SK-N-SH (cell line): ENCODE data around the gene INF2. TPM values are rescaled to one million over a fixed set of nuclear protein-coding genes. Genes with fewer than 3 reads are reported as not detected.

Experiments
- CTCF ChIA-PET: fragments of 300-600, 350-600 bp; formaldehyde crosslinking; extraction: SDS; loops from one replicate; lab custom pipeline; 2021; lab: Yijun Ruan, JAX
- POLR2A ChIA-PET: fragments of 350-600 bp; sonication (Branson Sonifier 250); formaldehyde crosslinking; extraction: SDS; loops from one replicate; lab custom pipeline; 2020; ENCODE audit warnings: antibody characterized with exemption, inconsistent platforms; lab: Yijun Ruan, JAX
- DNase-seq: peaks from one replicate; pipeline ENCODE4 v3.0.0; 2012
- H2AFZ ChIP-seq: fragments of 200-600 bp; sonication (generic); 2 replicates; pipeline ENCODE4 v1.8.1; 2016; ENCODE audit warnings: antibody characterized with exemption, mild to moderate bottlenecking, low read depth
- H3F3A ChIP-seq: fragments of 200-600 bp; sonication (generic); replicated peaks from 2 replicates; pipeline ENCODE3; 2016; ENCODE audit warnings: antibody characterized with exemption, mild to moderate bottlenecking; ENCODE audit not compliant: insufficient read depth
- H3K27ac ChIP-seq, 2 experiments: fragments of 200-500 bp in 1 of 2; fragments of 200-600 bp in 1 of 2; sonication (Bioruptor generic) in 1 of 2; sonication (generic), shearing (Covaris generic) in 1 of 2; 2 replicates each; pipeline versions ENCODE4 v1.5.1 to v1.6.1; 2014 to 2016; ENCODE audit warnings: low read depth in 2 of 2, inconsistent platforms in 1 of 2, low read length in 1 of 2, mild to moderate bottlenecking in 1 of 2, mixed read lengths in 1 of 2
- H3K27me3 ChIP-seq: fragments of 200-600 bp; sonication (generic), shearing (Covaris generic); 2 replicates; pipeline ENCODE4 v1.6.1; 2016; ENCODE audit warnings: mixed run types; ENCODE audit not compliant: insufficient read depth
- H3K36me3 ChIP-seq, 2 experiments: fragments of 200-500 bp in 1 of 2; fragments of 200-600 bp in 1 of 2; sonication (Bioruptor generic) in 1 of 2; sonication (generic) in 1 of 2; replicated peaks in 1 of 2; 2 replicates each; pipeline versions ENCODE3 to v1.5.1; 2014 to 2016; ENCODE audit warnings: low read length in 1 of 2, mild to moderate bottlenecking in 1 of 2; ENCODE audit not compliant: insufficient read depth in 2 of 2, control insufficient read depth in 1 of 2
- H3K4me1 ChIP-seq, 2 experiments: fragments of 200-500 bp in 1 of 2; fragments of 200-600 bp in 1 of 2; sonication (Bioruptor generic) in 1 of 2; sonication (generic), shearing (Covaris generic) in 1 of 2; 2 replicates each; pipeline versions ENCODE4 v1.5.1 to v1.6.1; 2014 to 2016; ENCODE audit warnings: low read depth in 1 of 2, low read length in 1 of 2, mixed run types in 1 of 2; ENCODE audit not compliant: insufficient read depth in 2 of 2, control insufficient read depth in 1 of 2
- H3K4me2 ChIP-seq: fragments of 200-600 bp; sonication (generic), shearing (Covaris generic); 2 replicates; pipeline ENCODE4 v1.6.1; 2017; ENCODE audit warnings: mixed run types
- H3K4me3 ChIP-seq, 2 experiments: fragments of 200-500 bp in 1 of 2; fragments of 200-600 bp in 1 of 2; sonication (Bioruptor generic) in 1 of 2; sonication (generic), shearing (Covaris generic) in 1 of 2; 2 replicates each; pipeline versions ENCODE4 v1.5.1 to v1.8.1; 2014 to 2016; ENCODE audit warnings: low read depth in 2 of 2, inconsistent platforms in 1 of 2, low read length in 1 of 2, mild to moderate bottlenecking in 1 of 2, mixed read lengths in 1 of 2, moderate library complexity in 1 of 2
- H3K79me2 ChIP-seq: fragments of 200-600 bp; sonication (generic); 2 replicates; pipeline ENCODE4 v1.8.1; 2017; ENCODE audit warnings: mild to moderate bottlenecking; ENCODE audit not compliant: insufficient read depth
- H3K9ac ChIP-seq: fragments of 200-600 bp; sonication (generic); 2 replicates; pipeline ENCODE4 v1.6.1; 2017; ENCODE audit warnings: mixed run types
- H3K9me2 ChIP-seq: fragments of 200-600 bp; sonication (generic); 2 replicates; pipeline ENCODE4 v1.6.1; 2017; ENCODE audit warnings: mixed run types
- H3K9me3 ChIP-seq: fragments of 200-600 bp; sonication (generic); 2 replicates; pipeline ENCODE4 v1.6.1; 2017; ENCODE audit warnings: mixed run types, mild to moderate bottlenecking, moderate library complexity
- H4K20me1 ChIP-seq: fragments of 200-600 bp; sonication (generic); 2 replicates; pipeline ENCODE4 v1.6.1; 2017; ENCODE audit warnings: mild to moderate bottlenecking, mixed run types; ENCODE audit not compliant: insufficient read depth
- CHD2 ChIP-seq: fragments of 150-350 bp; IDR thresholded peaks from 2 replicates; pipeline ENCODE4 v1.6.1; 2018; ENCODE audit warnings: low read length; ENCODE audit not compliant: partially characterized antibody
- ELF1 ChIP-seq: IDR thresholded peaks from 2 replicates; pipeline ENCODE4 v1.4.0; 2012
- FOXJ3 ChIP-seq: sonication (generic); formaldehyde crosslinking; IDR thresholded peaks from 2 replicates; pipeline ENCODE4 v1.5.1; 2020; ENCODE audit warnings: mild to moderate bottlenecking, missing genetic modification reagents
- GABPA ChIP-seq: IDR thresholded peaks from 2 replicates; pipeline ENCODE4 v1.4.0; 2012; ENCODE audit warnings: low read depth, mild to moderate bottlenecking
- JUND ChIP-seq: IDR thresholded peaks from 2 replicates; pipeline ENCODE4 v1.4.0; 2012
- NFIC ChIP-seq: IDR thresholded peaks from 2 replicates; pipeline ENCODE4 v1.4.0; 2012; ENCODE audit warnings: borderline replicate concordance
- NRF1 ChIP-seq: IDR thresholded peaks from 2 replicates; pipeline ENCODE4 v1.6.1; 2012; ENCODE audit warnings: low read depth, mild to moderate bottlenecking, low read length
- RCOR1 ChIP-seq: fragments of 150-350 bp; IDR thresholded peaks from 2 replicates; pipeline ENCODE4 v1.6.1; 2017; ENCODE audit warnings: antibody characterized with exemption, low read length
- TCF12 ChIP-seq: IDR thresholded peaks from 2 replicates; pipeline ENCODE4 v1.4.0; 2012
- WGBS: methylation state at CpG from one replicate; pipeline ENCODE4 v1.1.6; 2017; ENCODE audit warnings: low lambda C conversion rate; 5-methylcytosine and 5-hydroxymethylcytosine counted together
- polyA plus RNA-seq, 3 experiments: library from polyadenylated mRNA; depleted of rRNA; stranded (reverse); fragments of >200 nt; gene quantifications; 2 replicates each; pipeline ENCODE4 v1.2.3, GENCODE V29; 2012
- TF ChIP-seq, protein P1 (sequence below): IDR thresholded peaks from 2 replicates; pipeline ENCODE4 v1.4.0; 2012; ENCODE audit warnings: low read depth, borderline replicate concordance
- TF ChIP-seq, protein P2 (sequence below): IDR thresholded peaks from 2 replicates; pipeline ENCODE4; 2012

The INF2 gene
- polyA plus RNA-seq, 1 of the 3 experiments (the other 2 are of a cell fraction): 32.5 TPM

DNA sequence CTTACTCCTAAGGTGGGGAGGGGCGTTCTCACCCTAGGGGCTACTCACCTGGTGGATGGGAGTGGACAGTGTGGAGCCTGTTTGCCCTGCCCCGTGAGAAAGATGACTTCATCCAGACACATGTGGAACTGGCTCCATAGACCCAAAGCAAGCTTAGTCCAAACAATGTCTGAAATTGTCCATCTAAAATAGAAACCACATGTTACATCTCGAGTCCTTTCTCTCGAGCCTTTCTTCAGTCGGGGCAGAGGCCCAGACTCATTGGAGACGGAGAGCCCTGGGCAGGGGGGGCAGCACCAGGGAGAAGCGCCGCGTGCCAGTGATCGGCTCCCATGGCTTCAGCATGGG lies 67.8 kb downstream of the INF2 start:
- Histone ChIP-seq H3K9ac (no peak overlapping the region), H3K9me3 (no peaks in the 10 kb centered on the region)
- WGBS: 76% methylated on average over 6 of the region's 10 CpGs
- TF ChIP-seq FOXJ3 (CRISPR knock-in tag) (no peak), JUND (no peak), CHD2 (no peak), GABPA (no peak), ELF1 (no peak), NFIC (no peak), NRF1 (no peak), TCF12 (no peak)
- TF ChIP-seq, protein P1, sequence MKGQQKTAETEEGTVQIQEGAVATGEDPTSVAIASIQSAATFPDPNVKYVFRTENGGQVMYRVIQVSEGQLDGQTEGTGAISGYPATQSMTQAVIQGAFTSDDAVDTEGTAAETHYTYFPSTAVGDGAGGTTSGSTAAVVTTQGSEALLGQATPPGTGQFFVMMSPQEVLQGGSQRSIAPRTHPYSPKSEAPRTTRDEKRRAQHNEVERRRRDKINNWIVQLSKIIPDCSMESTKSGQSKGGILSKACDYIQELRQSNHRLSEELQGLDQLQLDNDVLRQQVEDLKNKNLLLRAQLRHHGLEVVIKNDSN: no peak
- TF ChIP-seq, protein P2, sequence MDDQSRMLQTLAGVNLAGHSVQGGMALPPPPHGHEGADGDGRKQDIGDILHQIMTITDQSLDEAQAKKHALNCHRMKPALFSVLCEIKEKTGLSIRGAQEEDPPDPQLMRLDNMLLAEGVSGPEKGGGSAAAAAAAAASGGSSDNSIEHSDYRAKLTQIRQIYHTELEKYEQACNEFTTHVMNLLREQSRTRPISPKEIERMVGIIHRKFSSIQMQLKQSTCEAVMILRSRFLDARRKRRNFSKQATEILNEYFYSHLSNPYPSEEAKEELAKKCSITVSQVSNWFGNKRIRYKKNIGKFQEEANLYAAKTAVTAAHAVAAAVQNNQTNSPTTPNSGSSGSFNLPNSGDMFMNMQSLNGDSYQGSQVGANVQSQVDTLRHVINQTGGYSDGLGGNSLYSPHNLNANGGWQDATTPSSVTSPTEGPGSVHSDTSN: no peak
- TF ChIP-seq, all 33 proteins: peak for 0
- DNase-seq: no peak
- H3K36me3 ChIP-seq: peaks cover 8 to 39% of the 10 kb centered on the region in 2 experiments
- peaks cover 8 to 12% of the 10 kb centered on the region in 2 experiments; a peak in 3 of 4 replicates for H3K4me1 ChIP-seq
- no peak overlapping the region for H3K27ac ChIP-seq
- H4K20me1 ChIP-seq: peaks cover 31% of the 10 kb centered on the region
- no peaks in the 10 kb centered on the region for H3F3A ChIP-seq
- ChIA-PET CTCF (interaction anchor here (2.1 to 4.3 kb wide), 2 partner anchors 11 to 43 kb away, joined by 5 to 26 read pairs; partner anchors contain the start of gene ZBTB42), POLR2A (no interaction called here)
- H2AFZ ChIP-seq: no peak overlapping the region
- H3K4me3 ChIP-seq: no peak overlapping the region
- no peaks in the 10 kb centered on the region for H3K27me3 ChIP-seq
- no peaks in the 10 kb centered on the region for H3K9me2 ChIP-seq
- no peak overlapping the region for H3K4me2 ChIP-seq
- peaks cover 50% of the 10 kb centered on the region for H3K79me2 ChIP-seq

DNA sequence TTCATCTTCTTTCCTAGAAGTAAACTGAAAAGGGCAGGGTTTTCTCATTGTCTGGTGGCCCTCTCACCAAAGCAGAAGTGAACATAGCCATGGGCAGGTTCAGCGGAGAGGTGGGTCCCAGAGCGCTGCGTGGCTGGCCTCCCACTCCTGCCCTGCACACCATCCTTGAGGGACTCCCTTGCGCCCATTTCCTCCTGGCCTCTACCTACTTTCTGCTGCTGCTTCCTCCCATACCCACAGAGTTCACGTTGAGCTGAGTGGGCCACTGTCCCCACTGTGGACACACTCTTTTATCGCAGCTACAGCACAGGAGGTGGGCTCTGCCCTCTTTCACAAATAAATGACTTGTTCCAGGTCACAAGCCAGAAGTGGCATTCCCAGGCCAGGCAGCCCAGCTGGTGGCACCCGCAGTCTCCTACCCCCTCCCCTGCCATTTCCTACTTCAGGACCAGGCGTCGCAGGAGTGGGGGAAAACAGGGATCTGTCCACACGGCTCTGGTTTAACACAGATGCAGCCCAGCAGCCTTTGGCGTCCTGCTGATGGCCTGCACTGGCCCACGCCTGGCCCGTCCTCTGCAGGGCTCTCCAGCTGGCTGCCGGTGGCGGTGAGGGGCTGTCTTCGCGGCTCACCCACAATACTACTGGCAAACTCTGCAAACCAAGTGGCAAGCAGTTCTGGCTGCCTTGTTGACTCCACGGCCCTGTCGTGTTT lies 68.4 kb downstream of the INF2 start:
- peaks cover 31% of the 10 kb centered on the region for H4K20me1 ChIP-seq
- peaks cover 8 to 12% of the 10 kb centered on the region in 2 experiments; a peak in 3 of 4 replicates for H3K4me1 ChIP-seq
- no peak for DNase-seq
- H3K9me3 ChIP-seq: no peaks in the 10 kb centered on the region
- no peak for TF ChIP-seq RCOR1
- no peak overlapping the region for H2AFZ ChIP-seq
- ChIA-PET POLR2A (no interaction called here), CTCF (interaction anchor here (1.2 to 4.3 kb wide), 3 partner anchors 11 to 68 kb away, joined by 4 to 26 read pairs (median 5); partner anchors contain the start of gene ZBTB42)
- no peaks in the 10 kb centered on the region for H3K27me3 ChIP-seq
- H3K9me2 ChIP-seq: no peaks in the 10 kb centered on the region
- H3K9ac ChIP-seq: no peak overlapping the region
- peaks cover 50% of the 10 kb centered on the region for H3K79me2 ChIP-seq
- H3K27ac ChIP-seq: no peak overlapping the region
- no peak overlapping the region for H3K4me3 ChIP-seq
- H3F3A ChIP-seq: no peaks in the 10 kb centered on the region
- no peak overlapping the region for H3K4me2 ChIP-seq
- peaks cover 8 to 39% of the 10 kb centered on the region in 2 experiments for H3K36me3 ChIP-seq
- 91% methylated on average over 12 of the region's 19 CpGs for WGBS
